ENCODE data around the gene PPM1E. TPM values are rescaled to one million over a fixed set of nuclear protein-coding genes. Genes with fewer than 3 reads are reported as not detected.

Gene PPM1E
- polyA plus RNA-seq, 1 donor from 2014 or later: 39.5 TPM

DNA sequence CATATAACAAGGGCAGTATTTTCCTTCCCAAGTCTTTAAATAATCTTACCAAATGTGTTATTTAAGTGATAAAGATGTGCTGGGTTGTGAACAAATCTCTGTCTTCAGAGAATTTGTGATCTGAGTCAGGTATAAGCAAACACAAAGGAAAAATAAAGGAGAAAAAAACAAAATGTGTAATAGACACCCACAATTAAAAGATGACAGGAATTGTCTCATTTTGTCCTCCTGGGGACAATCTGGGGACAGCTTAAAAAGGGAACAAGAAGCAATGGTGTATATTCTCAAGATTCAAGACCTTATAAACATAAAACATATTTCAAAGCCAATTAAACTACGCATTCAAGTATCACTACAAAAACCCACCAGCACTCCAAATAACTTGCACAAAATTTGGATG is 243.8 kb downstream of the PPM1E start:
- H3K4me3 ChIP-seq (ENCODE audit: low read length): no peak overlapping the region
- no peaks in the 10 kb centered on the region for H3K27me3 ChIP-seq (ENCODE audit: insufficient read depth, low read depth, low read length)
- TF ChIP-seq, protein P1, sequence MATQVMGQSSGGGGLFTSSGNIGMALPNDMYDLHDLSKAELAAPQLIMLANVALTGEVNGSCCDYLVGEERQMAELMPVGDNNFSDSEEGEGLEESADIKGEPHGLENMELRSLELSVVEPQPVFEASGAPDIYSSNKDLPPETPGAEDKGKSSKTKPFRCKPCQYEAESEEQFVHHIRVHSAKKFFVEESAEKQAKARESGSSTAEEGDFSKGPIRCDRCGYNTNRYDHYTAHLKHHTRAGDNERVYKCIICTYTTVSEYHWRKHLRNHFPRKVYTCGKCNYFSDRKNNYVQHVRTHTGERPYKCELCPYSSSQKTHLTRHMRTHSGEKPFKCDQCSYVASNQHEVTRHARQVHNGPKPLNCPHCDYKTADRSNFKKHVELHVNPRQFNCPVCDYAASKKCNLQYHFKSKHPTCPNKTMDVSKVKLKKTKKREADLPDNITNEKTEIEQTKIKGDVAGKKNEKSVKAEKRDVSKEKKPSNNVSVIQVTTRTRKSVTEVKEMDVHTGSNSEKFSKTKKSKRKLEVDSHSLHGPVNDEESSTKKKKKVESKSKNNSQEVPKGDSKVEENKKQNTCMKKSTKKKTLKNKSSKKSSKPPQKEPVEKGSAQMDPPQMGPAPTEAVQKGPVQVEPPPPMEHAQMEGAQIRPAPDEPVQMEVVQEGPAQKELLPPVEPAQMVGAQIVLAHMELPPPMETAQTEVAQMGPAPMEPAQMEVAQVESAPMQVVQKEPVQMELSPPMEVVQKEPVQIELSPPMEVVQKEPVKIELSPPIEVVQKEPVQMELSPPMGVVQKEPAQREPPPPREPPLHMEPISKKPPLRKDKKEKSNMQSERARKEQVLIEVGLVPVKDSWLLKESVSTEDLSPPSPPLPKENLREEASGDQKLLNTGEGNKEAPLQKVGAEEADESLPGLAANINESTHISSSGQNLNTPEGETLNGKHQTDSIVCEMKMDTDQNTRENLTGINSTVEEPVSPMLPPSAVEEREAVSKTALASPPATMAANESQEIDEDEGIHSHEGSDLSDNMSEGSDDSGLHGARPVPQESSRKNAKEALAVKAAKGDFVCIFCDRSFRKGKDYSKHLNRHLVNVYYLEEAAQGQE (IDR thresholded peaks at IDR 0.05; ENCODE audit: borderline replicate concordance): no peak
- no peak for TF ChIP-seq TAF1 (IDR thresholded peaks at IDR 0.05; ENCODE audit: low read depth)
- no peak for TF ChIP-seq RAD21 (conservative IDR thresholded peaks at IDR 0.05)
- TF ChIP-seq SMC3 (conservative IDR thresholded peaks at IDR 0.05; ENCODE audit: poor library complexity): no peak
- no peak for TF ChIP-seq POLR2AphosphoS5 (IDR thresholded peaks at IDR 0.05)
- TF ChIP-seq MXI1 (conservative IDR thresholded peaks at IDR 0.05; ENCODE audit: poor library complexity, severe bottlenecking): no peak
- H2AFZ ChIP-seq (ENCODE audit: low read depth, low read length): no peak overlapping the region
- no peak overlapping the region for H3K9ac ChIP-seq (ENCODE audit: low read length)
- no peak overlapping the region for H3K4me2 ChIP-seq (ENCODE audit: low read length)
- no peak overlapping the region for H3K27ac ChIP-seq (ENCODE audit: low read length)
- no peaks in the 10 kb centered on the region for H3F3A ChIP-seq (ENCODE audit: insufficient read depth, low read length, poor library complexity, severe bottlenecking)
- no peaks in the 10 kb centered on the region for H4K20me1 ChIP-seq (ENCODE audit: insufficient read depth)
- peaks cover 11% of the 10 kb centered on the region for H3K36me3 ChIP-seq (ENCODE audit: insufficient read depth, low read length)
- H3K9me3 ChIP-seq (ENCODE audit: low read length): no peaks in the 10 kb centered on the region
- no peaks in the 10 kb centered on the region for H3K9me2 ChIP-seq (ENCODE audit: insufficient read depth, low read length)
- H3K79me2 ChIP-seq (replicated peaks; ENCODE audit: insufficient read depth, low read length): no peaks in the 10 kb centered on the region

DNA sequence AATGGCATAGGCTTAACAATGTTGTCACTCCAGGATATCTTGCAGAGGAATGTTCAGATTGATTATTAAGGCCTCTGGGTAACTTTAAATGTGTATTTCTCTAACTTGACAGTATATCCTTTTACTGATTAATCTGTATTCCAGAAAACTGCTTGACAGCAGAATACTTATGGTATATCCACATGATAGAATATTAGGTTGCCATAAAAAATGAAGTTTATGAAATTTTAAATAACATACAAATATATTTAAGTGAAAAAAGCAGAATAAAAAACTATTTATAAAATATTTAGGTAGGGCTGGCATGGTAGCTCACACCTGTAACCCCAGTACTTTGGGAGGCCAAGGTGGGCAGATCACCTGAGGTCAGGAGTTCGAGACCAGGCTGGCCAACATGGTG is 244.4 kb downstream of the PPM1E start:
- no peaks in the 10 kb centered on the region for H3F3A ChIP-seq (ENCODE audit: insufficient read depth, low read length, poor library complexity, severe bottlenecking)
- no peak overlapping the region for H3K9ac ChIP-seq (ENCODE audit: low read length)
- no peaks in the 10 kb centered on the region for H3K9me3 ChIP-seq (ENCODE audit: low read length)
- TF ChIP-seq MXI1 (conservative IDR thresholded peaks at IDR 0.05; ENCODE audit: poor library complexity, severe bottlenecking) (no peak), POLR2AphosphoS5 (IDR thresholded peaks at IDR 0.05) (no peak), EZH2 (IDR thresholded peaks at IDR 0.05; ENCODE audit: borderline replicate concordance, insufficient read depth, low read length, poor library complexity, severe bottlenecking) (no peak), TAF1 (IDR thresholded peaks at IDR 0.05; ENCODE audit: low read depth) (no peak), EP300 (conservative IDR thresholded peaks at IDR 0.05; ENCODE audit: poor library complexity, severe bottlenecking) (no peak), SMC3 (conservative IDR thresholded peaks at IDR 0.05; ENCODE audit: poor library complexity) (no peak), RAD21 (conservative IDR thresholded peaks at IDR 0.05) (no peak)
- TF ChIP-seq, protein P1 (IDR thresholded peaks at IDR 0.05; ENCODE audit: borderline replicate concordance): no peak
- TF ChIP-seq, protein P2, sequence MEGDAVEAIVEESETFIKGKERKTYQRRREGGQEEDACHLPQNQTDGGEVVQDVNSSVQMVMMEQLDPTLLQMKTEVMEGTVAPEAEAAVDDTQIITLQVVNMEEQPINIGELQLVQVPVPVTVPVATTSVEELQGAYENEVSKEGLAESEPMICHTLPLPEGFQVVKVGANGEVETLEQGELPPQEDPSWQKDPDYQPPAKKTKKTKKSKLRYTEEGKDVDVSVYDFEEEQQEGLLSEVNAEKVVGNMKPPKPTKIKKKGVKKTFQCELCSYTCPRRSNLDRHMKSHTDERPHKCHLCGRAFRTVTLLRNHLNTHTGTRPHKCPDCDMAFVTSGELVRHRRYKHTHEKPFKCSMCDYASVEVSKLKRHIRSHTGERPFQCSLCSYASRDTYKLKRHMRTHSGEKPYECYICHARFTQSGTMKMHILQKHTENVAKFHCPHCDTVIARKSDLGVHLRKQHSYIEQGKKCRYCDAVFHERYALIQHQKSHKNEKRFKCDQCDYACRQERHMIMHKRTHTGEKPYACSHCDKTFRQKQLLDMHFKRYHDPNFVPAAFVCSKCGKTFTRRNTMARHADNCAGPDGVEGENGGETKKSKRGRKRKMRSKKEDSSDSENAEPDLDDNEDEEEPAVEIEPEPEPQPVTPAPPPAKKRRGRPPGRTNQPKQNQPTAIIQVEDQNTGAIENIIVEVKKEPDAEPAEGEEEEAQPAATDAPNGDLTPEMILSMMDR (IDR thresholded peaks at IDR 0.05; ENCODE audit: poor library complexity, severe bottlenecking): no peak
- no peak overlapping the region for H2AFZ ChIP-seq (ENCODE audit: low read depth, low read length)
- H3K27ac ChIP-seq (ENCODE audit: low read length): no peak overlapping the region
- H3K9me2 ChIP-seq (ENCODE audit: insufficient read depth, low read length): no peaks in the 10 kb centered on the region
- H3K79me2 ChIP-seq (replicated peaks; ENCODE audit: insufficient read depth, low read length): no peaks in the 10 kb centered on the region
- no peaks in the 10 kb centered on the region for H3K27me3 ChIP-seq (ENCODE audit: insufficient read depth, low read depth, low read length)
- H3K36me3 ChIP-seq (ENCODE audit: insufficient read depth, low read length): peaks cover 11% of the 10 kb centered on the region
- no peak overlapping the region for H3K4me3 ChIP-seq (ENCODE audit: low read length)
- H3K4me2 ChIP-seq (ENCODE audit: low read length): no peak overlapping the region
- no peaks in the 10 kb centered on the region for H4K20me1 ChIP-seq (ENCODE audit: insufficient read depth)
